GM23248 (cell line): Measurements from ENCODE around the gene FGF14. TPM values are rescaled to one million over a fixed set of nuclear protein-coding genes. Genes with fewer than 3 reads are reported as not detected.

Experiments
- DNase-seq: peaks from one replicate; pipeline ENCODE4 v3.0.0-alpha.2; 2015
- H2AFZ ChIP-seq: fragments of 200-600 bp; sonication (generic); 2 replicates; pipeline ENCODE4 v1.6.1; 2016; ENCODE audit warnings: antibody characterized with exemption
- H3F3A ChIP-seq: fragments of 200-600 bp; sonication (generic); 2 replicates; pipeline ENCODE4 v1.6.1; 2016; ENCODE audit warnings: mild to moderate bottlenecking, antibody characterized with exemption, mixed run types; ENCODE audit not compliant: insufficient read depth
- H3K27ac ChIP-seq: fragments of 200-600 bp; sonication (generic); 2 replicates; pipeline ENCODE4 v1.5.1; 2016; ENCODE audit warnings: mild to moderate bottlenecking
- H3K27me3 ChIP-seq: fragments of 200-600 bp; sonication (generic); replicated peaks from 2 replicates; pipeline ENCODE4 v1.6.1; 2016; ENCODE audit warnings: mild to moderate bottlenecking; ENCODE audit not compliant: insufficient read depth
- H3K36me3 ChIP-seq: fragments of 200-600 bp; sonication (generic); 2 replicates; pipeline ENCODE4 v1.6.1; 2016; ENCODE audit warnings: low read depth, mild to moderate bottlenecking
- H3K4me1 ChIP-seq: fragments of 200-600 bp; sonication (generic); 2 replicates; pipeline ENCODE4 v1.6.1; 2016; ENCODE audit warnings: mild to moderate bottlenecking; ENCODE audit not compliant: insufficient read depth
- H3K4me2 ChIP-seq: fragments of 200-600 bp; sonication (generic); one replicate; pipeline ENCODE4 v1.6.1; 2016; ENCODE audit warnings: mild to moderate bottlenecking; ENCODE audit not compliant: unreplicated experiment
- H3K4me3 ChIP-seq: fragments of 200-600 bp; sonication (generic); 2 replicates; pipeline ENCODE4 v1.5.1; 2016; ENCODE audit warnings: mild to moderate bottlenecking
- H3K79me2 ChIP-seq: fragments of 200-600 bp; sonication (generic); 2 replicates; pipeline ENCODE4 v1.6.1; 2016; ENCODE audit warnings: mild to moderate bottlenecking; ENCODE audit not compliant: insufficient read depth
- H3K9ac ChIP-seq: fragments of 200-600 bp; sonication (generic); 2 replicates; pipeline ENCODE4 v1.6.1; 2016; ENCODE audit warnings: mild to moderate bottlenecking
- H3K9me2 ChIP-seq: fragments of 200-600 bp; sonication (generic); 2 replicates; pipeline ENCODE4 v1.6.1; 2016; ENCODE audit warnings: mixed run types, mild to moderate bottlenecking, moderate library complexity; ENCODE audit not compliant: insufficient read depth
- H3K9me3 ChIP-seq: fragments of 200-600 bp; sonication (generic); one replicate; pipeline ENCODE4 v1.6.1; 2017; ENCODE audit warnings: low read depth
- H4K20me1 ChIP-seq: fragments of 200-600 bp; sonication (generic); 2 replicates; pipeline ENCODE4 v1.6.0; 2016; ENCODE audit not compliant: insufficient read depth
- EZH2 ChIP-seq: fragments of 200-600 bp; sonication (generic); IDR thresholded peaks from 2 replicates; pipeline ENCODE4 v1.6.1; 2018; ENCODE audit warnings: antibody characterized with exemption, mild to moderate bottlenecking; ENCODE audit not compliant: insufficient read depth, poor library complexity, severe bottlenecking
- EZH2phosphoT487 ChIP-seq: fragments of 200-600 bp; sonication (generic); IDR thresholded peaks from 2 replicates; pipeline ENCODE4 v1.6.1; 2018; ENCODE audit warnings: antibody characterized with exemption, moderate library complexity, mild to moderate bottlenecking, low read depth; ENCODE audit not compliant: insufficient read depth
- WGBS, 2 experiments: methylation state at CpG; one replicate each; pipeline ENCODE4 v1.1.6; 2015 to 2017; ENCODE audit warnings: low lambda C conversion rate in 2 of 2, low coverage in 1 of 2; ENCODE audit errors: missing lambda C conversion rate in 2 of 2; 5-methylcytosine and 5-hydroxymethylcytosine counted together
- in situ Hi-C: fragments of 300-500 bp; cut with MboI; formaldehyde crosslinking; loops from 2 replicates; pipeline ENCODE4 v1.15.0; 2020
- polyA plus RNA-seq: library from polyadenylated mRNA; unstranded; fragments of >200 nt; fragmentation: Nextera tagmentation; extraction: Ambion mirVana; gene quantifications from 2 replicates; pipeline ENCODE4 v1.2.1, GENCODE V29; 2016
- total RNA-seq: library from RNA; depleted of rRNA; stranded (reverse); fragments of >200 nt; shearing (Covaris generic); gene quantifications from 2 replicates; pipeline ENCODE4 v1.2.3, GENCODE V29; 2014

FGF14 gene
- total and polyA plus RNA-seq, 2 experiments from 2014 or later: 1.9 TPM; not detected in 1

DNA sequence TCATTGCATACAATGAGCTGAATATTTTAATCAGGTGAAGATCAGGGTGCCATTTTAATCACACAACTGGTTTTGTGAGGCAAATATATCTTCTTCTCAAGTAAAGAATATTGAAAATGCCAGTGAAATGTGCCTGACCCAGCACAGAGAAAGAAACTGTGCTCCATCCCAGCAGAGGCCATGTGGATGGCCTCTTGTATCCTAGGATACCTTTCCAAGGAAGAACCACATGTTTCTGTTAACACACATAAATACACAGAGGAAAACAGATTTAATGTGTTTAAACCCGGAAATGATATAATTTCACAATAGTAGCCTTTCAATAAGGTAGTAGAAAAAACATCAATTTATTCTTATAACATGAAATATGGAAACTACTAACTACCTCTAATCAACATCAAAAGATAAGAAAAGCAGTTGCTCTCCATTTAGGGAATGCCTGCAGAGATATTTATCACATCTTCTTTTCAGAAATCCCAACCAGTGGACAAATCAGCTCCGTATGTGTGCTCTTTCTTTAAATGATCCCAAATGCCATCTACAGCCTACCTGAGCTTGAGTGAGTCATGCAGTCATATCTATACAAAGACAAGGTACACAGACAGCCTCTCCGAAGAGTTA, 157.1 kb downstream of the FGF14 start:
- H4K20me1 ChIP-seq: no peaks in the 10 kb centered on the region
- in situ Hi-C loops: no loop called here

DNA sequence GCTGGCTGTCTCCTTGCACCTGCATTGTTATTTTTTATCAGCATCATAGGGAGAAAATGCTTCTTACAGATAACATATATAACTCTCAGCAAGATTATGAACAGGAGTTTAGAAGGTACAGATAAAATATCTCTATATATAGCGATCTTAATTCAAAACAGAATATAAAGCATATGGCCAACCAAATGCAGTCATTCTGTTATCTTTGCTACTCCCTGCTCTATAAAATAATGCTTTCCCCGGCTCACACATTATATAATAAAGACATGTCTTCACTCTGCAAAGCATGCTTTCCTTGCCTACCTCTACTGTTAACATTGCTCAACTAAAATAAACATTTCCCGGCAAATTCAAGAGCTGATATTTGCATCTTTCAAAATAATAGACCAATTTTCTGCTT, 161.7 kb downstream of the FGF14 start:
- in situ Hi-C loops: no loop called here
- no peak for TF ChIP-seq EZH2
- TF ChIP-seq EZH2phosphoT487: no peak
- H3K4me1 ChIP-seq: no peaks in the 10 kb centered on the region
- H3K36me3 ChIP-seq: no peaks in the 10 kb centered on the region
- no peak overlapping the region for H3K4me3 ChIP-seq
- no peak overlapping the region for H2AFZ ChIP-seq
- 36 to 42% methylated on average over 3 of the region's 3 CpGs for WGBS, 2 experiments
- DNase-seq: no peak
- H3K9me3 ChIP-seq: no peaks in the 10 kb centered on the region
- no peaks in the 10 kb centered on the region for H3F3A ChIP-seq
- peaks cover 13% of the 10 kb centered on the region; the same call in 1 of the 2 replicates for H3K27me3 ChIP-seq
- no peaks in the 10 kb centered on the region for H4K20me1 ChIP-seq
- H3K27ac ChIP-seq: no peak overlapping the region
- no peaks in the 10 kb centered on the region for H3K79me2 ChIP-seq
- H3K9ac ChIP-seq: no peak overlapping the region
- no peak overlapping the region for H3K4me2 ChIP-seq
- no peaks in the 10 kb centered on the region for H3K9me2 ChIP-seq

More for the DNA sequence above, 157.1 kb downstream of the FGF14 start:
- H3K4me3 ChIP-seq: no peak overlapping the region
- H2AFZ ChIP-seq: no peak overlapping the region
- no peak for DNase-seq
- TF ChIP-seq EZH2phosphoT487 (no peak), EZH2 (no peak)
- peaks cover 4% of the 10 kb centered on the region; the same call in 1 of the 2 replicates for H3K27me3 ChIP-seq
- H3K27ac ChIP-seq: no peak overlapping the region
- no peak overlapping the region for H3K4me2 ChIP-seq
- H3F3A ChIP-seq: no peaks in the 10 kb centered on the region
- 16 to 19% methylated on average over 3 of the region's 3 CpGs for WGBS, 2 experiments
- no peaks in the 10 kb centered on the region for H3K9me3 ChIP-seq
- no peaks in the 10 kb centered on the region for H3K36me3 ChIP-seq
- no peak overlapping the region for H3K9ac ChIP-seq
- no peaks in the 10 kb centered on the region for H3K9me2 ChIP-seq
- H3K79me2 ChIP-seq: no peaks in the 10 kb centered on the region
- H3K4me1 ChIP-seq: no peaks in the 10 kb centered on the region

DNA sequence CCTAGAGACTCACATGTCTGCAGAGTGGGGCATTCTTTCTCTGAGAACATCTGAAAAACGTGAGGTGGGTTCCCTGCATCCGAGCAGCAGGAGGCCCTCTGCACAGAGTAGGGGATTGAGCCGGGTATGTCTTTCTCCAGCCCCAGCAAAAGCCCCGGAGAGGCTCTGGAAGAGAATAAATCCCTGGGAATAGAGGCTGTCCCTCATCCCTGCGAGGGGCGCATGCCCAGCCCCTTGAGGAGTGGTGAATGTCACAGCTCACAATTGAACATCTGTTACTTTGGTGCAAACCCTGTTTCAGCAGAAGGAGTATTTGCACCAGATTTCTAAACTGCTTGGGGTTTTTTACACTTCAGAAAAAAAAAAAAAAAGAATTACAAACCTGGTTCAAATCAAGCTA, 164.6 kb downstream of the FGF14 start:
- TF ChIP-seq EZH2phosphoT487: no peak
- H3K4me3 ChIP-seq: no peak overlapping the region
- no peak for DNase-seq
- peaks cover 13% of the 10 kb centered on the region; the same call in 1 of the 2 replicates for H3K27me3 ChIP-seq
- no peaks in the 10 kb centered on the region for H3K79me2 ChIP-seq
- H3K4me2 ChIP-seq: no peak overlapping the region
- 14 to 18% methylated on average over 6 of the region's 6 CpGs for WGBS, 2 experiments
- in situ Hi-C loops: no loop called here
- H4K20me1 ChIP-seq: no peaks in the 10 kb centered on the region
- H3F3A ChIP-seq: no peaks in the 10 kb centered on the region
- no peak overlapping the region for H2AFZ ChIP-seq
- H3K9me2 ChIP-seq: no peaks in the 10 kb centered on the region
- H3K36me3 ChIP-seq: no peaks in the 10 kb centered on the region
- no peaks in the 10 kb centered on the region for H3K9me3 ChIP-seq
- no peaks in the 10 kb centered on the region for H3K4me1 ChIP-seq
- H3K9ac ChIP-seq: no peak overlapping the region
- H3K27ac ChIP-seq: no peak overlapping the region

DNA sequence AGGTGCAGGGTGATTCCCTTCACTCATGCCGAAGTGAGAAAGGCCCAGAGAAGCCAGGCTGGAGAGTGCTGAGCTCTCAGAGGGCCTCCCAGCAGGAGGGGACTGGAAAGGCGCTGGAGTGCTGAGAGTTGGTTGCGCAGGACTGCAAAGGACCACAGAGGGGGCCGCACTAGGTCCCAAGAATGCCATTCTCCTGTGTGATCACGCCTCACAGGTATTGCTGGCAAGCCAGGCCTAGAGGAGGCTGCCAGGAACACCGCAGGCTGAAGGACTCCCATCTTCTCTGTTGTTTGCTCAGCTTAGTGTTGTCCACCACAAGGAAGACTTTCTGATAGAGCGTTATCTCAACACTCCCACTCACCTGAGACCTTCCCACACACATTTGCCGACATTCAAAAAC, 165.0 kb downstream of the FGF14 start:
- in situ Hi-C loops: no loop called here

More for the DNA sequence above, 165.0 kb downstream of the FGF14 start:
- Histone ChIP-seq H3K9me2 (no peaks in the 10 kb centered on the region), H3K36me3 (no peaks in the 10 kb centered on the region), H3K4me3 (no peak overlapping the region), H4K20me1 (no peaks in the 10 kb centered on the region), H2AFZ (no peak overlapping the region), H3K4me1 (no peaks in the 10 kb centered on the region), H3K4me2 (no peak overlapping the region), H3F3A (no peaks in the 10 kb centered on the region), H3K27ac (no peak overlapping the region), H3K79me2 (no peaks in the 10 kb centered on the region), H3K9me3 (no peaks in the 10 kb centered on the region), H3K9ac (no peak overlapping the region), H3K27me3 (peaks cover 13% of the 10 kb centered on the region; the same call in 1 of the 2 replicates)
- DNase-seq: no peak
- TF ChIP-seq EZH2: no peak
- TF ChIP-seq EZH2phosphoT487: no peak
- WGBS, 2 experiments: 60 to 68% methylated on average over 8 of the region's 8 CpGs
